ENCODE measurements around the gene RPTOR. TPM values are rescaled to one million over a fixed set of nuclear protein-coding genes. Genes with fewer than 3 reads are reported as not detected.
"Not testable (repeated sequence)": the region's sequence is repeated elsewhere in the genome, so short reads cannot be mapped to it uniquely, and the experiment has no call there.

RPTOR gene
- total RNA-seq, 1 donor from 2014 or later: 21.8 TPM

DNA sequence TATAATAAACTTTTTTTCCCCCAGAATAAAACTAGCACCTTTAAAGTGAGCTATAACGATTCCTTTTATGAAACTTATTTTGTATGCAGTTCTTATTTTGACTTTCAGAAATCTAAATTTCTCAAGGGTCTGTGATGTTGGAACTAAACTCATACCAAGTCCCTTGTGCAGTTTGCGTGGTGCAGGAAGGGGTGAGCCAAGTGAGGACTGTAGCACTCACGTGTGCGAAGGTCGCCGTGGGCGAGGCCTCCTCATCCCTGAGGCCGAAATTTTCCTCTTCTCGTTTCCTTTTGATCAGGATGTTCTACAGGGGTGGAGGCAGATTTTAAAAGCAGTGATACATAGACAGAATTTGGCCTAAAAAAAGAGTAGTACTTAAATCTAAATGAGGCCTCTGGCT, 73.7 kb downstream of the RPTOR start:
- no peak for DNase-seq

DNA sequence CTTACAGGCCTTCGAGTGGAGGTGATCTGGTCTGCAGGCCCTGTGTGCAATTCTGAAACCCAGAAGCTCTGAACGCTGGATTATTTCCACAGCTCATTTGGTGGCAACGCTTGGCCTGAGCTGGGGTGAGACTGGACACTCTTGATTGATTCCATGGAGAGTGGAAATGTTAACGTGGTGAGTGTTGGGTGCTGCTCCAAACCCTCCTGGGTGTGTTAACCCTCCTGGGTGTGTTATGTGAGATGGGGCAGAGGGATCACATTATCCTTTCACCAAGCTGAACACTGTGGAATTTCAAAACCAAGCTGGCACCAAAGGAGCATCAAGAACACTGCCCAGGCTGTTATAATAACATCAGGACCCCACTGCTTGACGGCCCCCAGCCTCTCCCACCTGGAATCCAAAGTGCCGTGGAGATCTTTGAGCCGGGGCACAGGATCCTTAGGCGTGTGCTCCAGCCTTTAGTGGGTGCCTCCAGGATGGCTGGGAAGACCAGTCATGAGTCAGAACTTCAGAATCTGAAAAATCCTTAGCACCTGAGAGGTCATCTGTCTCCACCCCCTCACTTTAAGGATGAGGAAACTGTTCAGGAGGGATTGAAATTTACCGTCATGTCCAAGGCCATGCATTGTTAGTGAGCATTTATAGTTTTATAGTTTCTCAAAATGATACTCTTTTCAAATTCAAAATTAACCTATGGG, 75.0 kb downstream of the RPTOR start:
- DNase-seq: peak; percentile 27

DNA sequence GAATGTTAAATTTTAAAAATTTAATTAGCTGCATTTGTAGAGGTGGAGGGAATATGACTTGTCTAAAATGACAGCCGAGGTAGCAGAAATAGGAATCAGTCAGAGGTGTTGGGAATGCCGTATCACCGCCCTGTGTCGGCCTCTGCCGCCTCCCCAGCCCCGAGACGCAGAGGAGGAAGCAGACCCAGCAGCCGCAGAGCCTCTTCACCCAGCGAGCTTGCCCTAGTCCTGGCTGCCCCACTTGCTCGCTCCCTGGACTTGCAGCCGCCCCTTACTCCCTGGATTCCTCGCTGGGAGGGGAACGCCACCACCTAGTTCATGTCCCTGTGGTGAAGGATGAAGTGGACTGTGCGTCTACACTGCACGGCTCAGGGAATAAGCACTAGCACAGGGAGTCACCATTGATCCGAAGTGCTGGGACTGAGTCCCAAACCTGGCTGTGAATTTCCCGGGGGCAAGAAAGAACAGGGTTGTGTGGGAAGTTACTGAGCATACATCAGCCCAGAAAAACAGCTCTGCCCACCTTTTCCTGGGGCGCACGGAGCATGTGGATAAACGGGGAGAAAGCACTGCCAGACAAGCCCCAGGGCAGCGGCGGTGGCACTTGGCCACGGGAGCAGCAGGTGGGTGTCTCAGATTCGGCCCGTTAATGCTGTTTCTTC, 76.8 kb downstream of the RPTOR start:
- DNase-seq: no peak

DNA sequence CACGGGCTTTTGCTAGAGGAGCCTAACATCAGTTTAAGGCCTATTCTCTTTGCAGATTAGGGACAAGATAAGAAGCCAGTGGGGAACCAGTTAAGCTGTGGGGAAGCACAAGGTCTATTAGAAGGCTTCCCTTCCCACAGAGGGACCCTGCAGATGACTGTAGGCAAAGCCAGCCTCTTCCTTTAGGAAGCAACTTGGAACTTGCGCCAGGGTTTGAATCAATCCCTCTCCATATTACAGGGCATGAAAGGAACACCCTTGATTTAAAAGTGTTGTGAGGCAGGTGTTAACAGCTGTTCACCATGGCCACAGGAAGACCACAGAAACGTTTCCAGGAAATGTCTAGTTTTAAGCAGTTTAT, 77.3 kb downstream of the RPTOR start:
- DNase-seq: no peak

DNA sequence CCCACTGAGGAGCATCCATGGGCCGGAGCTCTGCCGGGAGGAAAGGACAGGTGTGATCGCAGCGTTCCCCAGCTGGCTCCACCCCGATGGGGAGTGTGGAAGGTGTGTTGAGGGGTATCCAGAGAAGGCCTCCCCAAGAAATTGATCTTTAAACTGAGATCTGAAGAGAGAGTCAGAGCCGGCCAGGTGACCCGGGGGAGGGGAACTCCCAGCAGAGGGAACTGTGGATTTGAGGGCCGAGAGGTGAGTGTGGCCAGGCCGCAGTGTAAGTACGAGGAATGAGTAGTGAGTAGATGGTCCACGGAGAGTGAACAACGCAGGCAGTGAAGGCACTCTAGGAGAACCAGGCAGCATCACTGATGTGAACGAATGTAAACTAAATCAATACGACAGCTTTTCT, 80.2 kb downstream of the RPTOR start:
- DNase-seq: no peak

DNA sequence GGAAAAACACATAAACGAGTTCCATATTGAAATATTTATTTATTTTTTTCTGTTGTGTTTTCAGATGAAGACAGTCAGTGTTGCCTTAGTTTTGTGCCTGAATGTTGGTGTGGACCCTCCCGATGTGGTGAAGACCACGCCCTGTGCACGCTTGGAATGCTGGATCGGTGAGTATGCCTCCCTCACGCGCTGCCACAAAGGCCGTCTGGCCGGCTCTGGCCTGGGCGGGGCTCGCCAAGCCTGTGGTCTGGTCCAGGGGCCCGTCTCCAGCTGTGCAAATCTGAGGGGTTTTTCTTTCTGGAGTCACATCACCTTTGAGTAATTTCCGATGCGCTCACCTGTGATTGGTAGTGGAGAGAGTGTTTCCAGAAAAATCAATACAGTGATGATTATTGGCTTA, 81.0 kb downstream of the RPTOR start:
- no peak for DNase-seq

DNA sequence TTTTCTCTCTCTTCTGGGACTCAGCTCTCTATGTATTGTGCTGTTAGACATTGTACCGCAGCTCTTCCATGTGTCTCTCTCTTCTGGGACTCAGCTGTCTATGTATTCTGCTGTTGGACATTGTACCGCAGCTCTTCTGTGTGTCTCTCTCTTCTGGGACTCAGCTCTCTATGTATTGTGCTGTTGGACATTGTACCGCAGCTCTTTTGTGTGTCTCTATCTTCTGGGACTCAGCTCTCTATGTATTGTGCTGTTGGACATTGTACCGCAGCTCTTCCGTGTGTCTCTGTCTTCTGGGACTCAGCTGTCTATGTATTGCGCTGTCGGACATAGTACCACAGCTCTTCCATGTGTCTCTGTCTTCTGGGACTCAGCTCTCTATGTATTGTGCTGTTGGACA, 84.2 kb downstream of the RPTOR start:
- not testable (repeated sequence) for DNase-seq

DNA sequence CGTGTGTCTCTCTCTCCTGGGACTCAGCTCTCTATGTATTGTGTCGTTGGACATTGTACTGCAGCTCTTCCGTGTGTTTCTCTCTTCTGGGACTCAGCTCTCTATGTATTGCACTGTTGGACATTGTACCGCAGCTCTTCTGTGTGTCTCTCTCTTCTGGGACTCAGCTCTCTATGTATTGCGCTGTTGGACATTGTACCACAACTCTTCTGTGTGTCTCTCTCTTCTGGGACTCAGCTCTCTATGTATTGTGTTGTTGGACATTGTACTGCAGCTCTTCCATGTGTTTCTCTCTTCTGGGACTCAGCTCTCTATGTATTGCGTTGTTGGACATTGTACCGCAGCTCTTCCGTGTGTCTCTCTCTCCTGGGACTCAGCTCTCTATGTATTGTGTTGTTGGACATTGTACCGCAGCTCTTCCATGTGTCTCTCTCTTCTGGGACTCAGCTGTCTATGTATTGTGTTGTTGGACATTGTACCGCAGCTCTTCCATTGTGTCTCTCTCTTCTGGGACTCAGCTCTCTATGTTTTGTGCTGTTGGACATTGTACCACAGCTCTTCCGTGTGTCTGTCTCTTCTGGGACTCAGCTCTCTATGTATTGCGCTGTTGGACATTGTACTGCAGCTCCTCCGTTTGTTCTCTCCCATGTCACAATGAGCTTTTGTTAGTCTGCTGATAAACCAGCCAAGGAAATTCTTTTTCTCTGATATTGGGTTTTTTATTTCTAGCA, 84.8 kb downstream of the RPTOR start:
- no peak for DNase-seq

DNA sequence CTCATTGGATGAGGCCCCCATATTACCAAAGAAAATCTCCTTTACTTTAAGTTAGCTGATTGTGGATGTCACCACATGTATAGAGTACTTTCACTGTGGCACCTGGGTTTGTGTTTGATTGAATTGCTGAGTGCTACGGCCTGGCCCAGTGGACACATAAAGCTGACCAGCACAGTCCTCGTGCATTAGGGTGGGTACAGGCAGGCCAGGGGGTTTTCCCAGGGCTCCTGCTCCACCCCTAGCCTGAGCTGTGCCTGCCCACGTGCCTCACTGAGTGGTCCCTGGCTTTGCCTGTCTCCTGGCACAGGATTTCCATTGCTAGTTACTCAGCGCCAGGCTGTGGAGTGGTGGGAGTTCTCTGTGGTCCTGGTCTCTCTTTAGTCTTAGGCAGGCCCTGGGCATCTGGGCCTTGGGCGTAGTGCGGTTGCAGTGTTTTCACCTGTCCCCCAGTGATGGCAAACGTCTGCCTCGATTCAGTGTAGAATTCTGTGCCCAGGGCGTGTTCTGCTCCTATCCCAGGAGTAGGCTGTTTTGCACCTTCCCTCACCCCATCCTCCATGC, 86.0 kb downstream of the RPTOR start:
- DNase-seq: no peak

DNA sequence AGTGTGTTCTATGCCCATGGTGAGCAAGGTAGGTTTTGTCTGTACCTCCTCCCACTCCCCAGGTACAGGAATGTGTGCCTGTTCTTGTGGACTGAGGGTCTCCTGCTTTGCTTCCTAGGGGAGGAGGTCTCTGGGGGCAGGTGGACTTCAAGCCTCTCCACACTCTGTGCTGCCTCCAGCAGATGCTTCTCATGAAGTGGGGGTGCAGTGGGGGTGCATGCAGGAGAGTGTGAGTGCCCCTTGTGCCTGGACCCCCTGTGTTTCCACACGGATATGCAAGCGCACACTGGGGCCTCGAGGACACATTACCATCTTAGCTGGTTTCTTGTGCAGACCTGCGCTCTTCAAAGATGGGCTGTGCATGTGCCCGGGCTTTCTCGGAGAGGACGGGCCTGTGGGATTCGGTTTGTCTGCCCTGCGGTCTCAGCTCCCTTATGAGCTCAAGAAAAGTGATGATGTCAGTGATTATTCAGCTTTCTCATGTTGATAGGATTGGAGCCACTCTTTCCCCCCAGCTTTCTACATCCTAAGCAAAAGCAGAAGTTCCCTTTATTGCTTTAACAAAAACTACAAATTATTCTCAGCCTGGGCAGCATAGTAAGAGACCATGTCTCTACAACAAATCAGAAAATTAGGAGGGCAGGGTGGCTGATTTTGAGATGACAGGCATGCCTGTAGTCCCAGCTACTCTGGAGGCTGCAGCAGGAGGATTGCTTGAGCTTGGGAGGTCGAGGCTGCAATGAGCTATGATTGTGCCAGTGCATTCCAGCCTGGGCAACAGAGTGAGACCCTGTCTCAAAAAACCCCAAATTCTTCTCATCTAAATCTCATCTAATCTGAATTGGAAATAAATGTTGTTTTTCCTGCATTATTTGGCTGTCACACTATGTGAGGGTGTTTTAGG, 86.8 kb downstream of the RPTOR start:
- DNase-seq: no peak

DNA sequence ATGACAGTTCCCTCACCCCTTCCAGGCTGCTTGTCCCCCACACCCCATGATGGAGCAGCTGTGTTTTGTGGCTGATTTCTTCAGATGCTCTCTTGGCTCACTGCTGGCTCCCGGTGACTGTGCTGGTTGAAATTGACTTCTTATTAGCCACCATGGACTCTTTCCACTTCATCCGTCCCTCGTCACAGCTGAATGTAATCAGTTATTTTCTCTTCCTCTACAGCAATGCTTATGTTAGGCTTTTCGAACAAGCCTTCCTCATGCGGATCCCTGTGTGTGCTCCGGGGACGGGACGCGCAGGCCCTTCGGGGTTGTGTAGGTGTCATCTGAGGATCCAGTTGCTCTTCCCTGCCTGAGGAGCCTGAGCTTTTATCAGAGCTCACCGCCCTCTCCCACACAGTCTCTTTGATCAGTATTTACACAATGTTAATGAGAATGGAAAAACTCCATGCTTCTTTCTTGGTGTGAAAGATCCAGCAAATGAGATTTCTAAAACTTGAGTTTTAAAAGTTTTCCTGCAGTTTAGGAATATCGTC, 87.5 kb downstream of the RPTOR start:
- no peak for DNase-seq

DNA sequence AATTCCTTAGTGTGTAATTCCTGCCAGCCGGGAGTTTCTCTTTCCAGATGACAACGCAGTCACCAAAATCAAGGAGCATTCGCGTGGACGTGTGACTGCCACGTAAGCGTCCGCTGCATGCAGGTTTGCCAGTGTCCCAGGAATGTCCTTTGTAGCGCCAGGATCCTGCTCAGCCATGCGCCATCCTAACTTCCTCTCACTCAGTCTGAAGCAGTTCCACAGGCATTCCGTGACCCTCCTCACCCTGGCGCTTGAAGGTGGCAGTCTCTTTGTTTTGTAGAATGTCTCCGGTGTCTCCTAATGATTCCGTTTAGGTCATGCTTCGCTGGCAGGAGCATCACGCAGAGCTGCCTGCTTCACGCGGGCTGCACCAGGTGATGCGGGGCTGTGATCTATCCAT, 88.6 kb downstream of the RPTOR start:
- no peak for DNase-seq

DNA sequence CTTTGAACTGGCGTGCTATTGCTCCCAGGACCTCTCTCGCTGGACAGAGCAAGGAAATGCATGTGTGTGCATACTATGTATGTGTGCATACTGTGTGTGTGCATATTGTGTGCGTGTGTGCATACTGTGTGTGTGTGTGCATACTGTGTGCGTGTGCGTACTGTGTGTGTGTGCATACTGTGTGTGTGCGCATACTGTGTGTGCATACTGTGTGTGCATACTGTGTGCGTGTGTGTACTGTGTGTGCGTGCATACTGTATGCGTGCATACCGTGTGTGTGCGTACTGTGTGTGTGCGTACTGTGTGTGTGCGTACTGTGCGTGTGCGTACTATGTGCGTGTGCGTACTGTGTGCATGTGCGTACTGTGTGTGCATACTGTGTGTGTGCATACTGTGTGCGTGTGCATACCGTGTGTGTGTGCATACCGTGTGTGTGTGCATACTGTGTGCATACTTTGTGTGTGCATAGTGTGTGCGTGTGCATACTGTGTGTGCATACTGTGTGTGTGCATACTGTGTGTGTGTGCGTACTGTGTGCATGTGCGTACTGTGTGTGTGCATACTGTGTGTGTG, 89.4 kb downstream of the RPTOR start:
- DNase-seq: no peak

DNA sequence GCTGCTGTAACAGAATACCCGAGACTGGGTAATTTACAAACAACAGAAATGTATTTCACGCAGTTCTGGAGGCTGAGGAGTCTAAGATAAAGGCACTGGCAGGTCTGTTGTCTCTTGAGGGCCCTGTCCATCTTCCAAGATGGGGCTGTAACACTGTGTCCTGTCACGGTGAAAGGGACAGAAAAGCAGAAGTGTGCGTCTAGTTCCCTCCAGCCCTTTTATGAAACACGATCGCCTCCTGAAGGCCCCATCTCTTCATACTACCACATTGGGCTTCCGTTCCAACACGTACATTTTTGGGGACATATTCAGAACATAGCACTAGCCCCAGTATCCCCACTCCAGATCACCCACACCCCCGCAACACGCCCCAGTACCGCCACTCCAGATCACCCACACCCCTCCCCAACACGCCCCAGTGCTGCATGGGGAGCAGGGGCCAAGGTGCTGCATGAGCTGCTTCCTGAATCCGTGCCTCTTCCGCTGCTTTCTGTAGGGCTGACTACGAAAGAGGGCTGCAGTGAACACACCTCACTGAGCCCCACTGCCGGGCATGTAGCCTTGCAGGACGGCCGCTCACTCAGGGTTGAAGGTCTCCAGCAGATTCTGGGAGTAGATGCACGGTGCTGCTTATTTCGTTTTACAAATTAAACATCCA, 91.9 kb downstream of the RPTOR start:
- DNase-seq: no peak

DNA sequence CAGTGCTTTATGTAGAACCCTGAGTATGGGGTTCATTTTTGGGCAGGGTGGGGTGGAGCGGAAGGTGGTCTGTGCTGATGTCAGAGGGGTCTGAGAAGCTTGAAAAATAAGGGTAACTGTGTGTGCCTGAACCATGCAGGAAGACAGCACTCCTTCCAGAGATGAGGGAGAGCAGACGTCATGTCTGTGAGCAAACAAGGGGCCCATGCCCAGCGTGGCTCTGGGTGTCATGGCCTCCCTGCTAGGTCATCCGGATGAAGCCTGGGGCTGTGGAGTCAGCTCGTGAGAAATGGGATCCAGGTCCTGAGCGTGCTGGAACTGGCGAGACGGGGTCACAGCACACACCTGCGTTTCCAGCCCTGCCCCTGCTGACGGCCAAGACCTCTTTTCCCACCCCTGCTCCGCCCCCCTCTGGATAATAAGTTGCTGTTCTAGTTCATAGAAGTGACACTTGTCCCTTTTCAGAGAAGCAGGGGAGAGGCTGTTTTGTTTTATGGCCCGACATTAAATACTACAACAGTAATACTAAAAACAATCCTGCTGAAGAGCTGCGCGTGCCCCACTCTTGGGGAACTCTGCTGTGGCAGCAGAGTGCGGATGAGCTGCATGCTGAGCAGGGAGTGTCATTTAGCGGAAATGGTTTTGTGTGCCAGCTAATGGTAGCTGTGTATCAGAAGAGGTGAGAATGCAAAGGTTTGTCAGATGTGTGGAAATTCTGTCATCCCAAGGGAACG, 92.6 kb downstream of the RPTOR start:
- DNase-seq: no peak

DNA sequence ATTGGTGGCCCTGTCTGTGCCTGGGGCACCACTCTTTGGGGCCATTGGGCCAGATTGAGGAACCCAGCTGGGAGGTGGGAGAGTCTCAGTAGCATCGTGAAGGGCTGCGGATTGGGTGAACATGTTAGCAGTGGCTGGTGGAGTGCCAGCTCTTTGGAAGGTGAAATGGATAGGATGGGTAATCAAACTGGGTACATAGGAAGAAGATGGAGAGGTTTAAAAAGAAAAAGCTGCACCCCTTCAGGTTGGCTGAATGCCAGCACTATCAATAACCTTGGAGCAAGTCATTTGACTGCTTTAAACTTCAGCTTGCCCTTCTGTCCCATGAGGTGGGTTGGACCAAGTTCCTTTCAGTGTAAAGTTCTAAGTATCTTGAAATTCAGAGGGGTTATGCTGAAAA, 95.0 kb downstream of the RPTOR start:
- DNase-seq: no peak

DNA sequence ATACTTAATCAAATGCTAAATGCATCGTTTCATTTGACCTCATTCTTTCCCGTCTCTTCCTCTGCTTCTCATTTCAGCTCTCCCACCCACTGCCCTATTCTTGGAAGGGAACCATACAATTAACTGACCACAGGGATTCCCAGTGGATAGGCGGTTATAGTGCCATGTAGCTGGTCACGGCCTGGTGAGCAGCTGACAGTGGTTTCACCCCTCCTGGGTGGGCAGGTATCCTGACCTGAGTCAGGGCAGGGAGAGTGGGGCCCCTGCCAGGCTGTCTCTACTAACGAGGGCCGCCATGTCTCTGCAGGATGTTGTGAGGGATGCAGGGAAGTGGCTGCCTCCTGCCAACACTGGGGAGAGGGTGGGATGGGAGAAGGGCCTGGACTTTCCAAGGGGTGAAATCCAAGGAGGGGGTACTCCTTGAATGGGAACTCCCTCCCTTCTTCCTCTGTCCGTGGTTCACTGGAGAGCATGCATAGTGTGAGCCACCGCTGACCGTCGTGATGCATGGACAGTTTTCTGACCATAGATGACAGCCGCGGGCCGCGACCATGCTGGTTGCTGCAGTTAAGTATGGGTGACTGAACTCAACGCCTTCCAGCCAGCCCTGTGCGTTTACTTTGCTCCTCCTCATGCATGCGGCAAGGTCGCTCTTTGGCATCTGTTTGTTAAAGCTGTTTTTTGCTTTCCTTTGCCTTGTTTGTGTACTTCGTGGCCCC, 95.9 kb downstream of the RPTOR start:
- DNase-seq: no peak

DNA sequence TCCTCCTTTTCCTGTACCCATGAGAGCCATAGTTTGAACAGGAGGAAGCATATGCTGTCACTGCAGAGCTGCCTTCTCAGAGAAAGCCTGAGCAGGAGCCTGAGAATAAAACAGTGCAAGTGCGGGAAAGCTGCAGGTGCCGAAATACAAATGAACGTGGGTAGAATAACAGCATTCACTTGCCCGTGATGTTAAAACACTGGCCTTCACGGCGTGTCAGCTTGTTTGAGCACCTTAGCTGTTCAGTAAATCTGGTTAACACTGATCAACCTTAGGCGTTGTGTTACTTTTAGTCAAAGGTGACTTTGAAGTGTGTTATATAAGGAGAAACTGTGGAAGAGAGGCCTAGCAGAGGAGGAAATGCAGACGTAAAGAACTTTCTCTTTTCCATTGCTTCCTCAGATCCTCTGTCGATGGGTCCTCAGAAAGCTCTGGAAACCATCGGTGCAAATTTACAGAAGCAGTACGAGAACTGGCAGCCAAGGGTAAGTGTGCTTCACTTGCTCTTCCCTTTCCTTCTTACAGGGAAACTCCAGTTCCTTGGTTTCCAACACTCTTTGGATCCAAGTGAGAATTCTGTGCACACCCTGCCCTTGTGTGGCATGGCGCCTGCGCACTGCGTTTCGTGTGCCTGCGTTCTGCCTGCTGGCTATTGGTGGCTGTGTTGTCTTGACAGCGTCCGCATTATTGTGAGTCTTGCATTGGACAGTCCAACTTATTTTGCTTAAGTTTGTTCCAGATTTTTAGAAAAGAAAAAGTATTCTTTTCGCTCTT, 98.9 kb downstream of the RPTOR start:
- no peak for DNase-seq

DNA sequence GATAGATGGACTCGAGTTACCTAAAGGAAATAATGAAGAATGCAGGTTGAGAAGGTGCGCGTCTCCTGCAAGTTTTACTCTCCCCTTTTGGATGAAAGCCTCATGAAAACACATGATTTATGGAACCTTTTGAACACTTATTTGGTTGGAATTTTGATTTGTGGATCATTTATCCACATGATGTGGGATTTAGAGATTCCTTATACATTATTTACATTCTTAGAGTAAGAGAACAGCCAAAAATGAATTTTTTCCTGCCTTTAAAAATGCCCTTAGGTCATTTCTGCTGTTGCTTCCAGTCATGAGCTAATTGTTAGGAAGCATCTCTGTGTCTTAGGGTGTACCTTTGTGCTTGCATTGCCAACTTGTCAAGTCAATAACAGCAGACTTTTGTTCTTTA, 99.9 kb downstream of the RPTOR start:
- DNase-seq: no peak

Data from dermis blood vessel endothelial cell (primary cell).